Endothelial cell of umbilical vein (primary cell): ENCODE data around the gene MUC3A. TPM values are rescaled to one million over a fixed set of nuclear protein-coding genes. Genes with fewer than 3 reads are reported as not detected.

Source experiments
- BruUV-seq: library from RNA; stranded (reverse); fragments of 400-500 nt; replicated peaks from 2 replicates; lab custom pipeline; 2021; lab: Mats Ljungman, UMichigan
- CTCF ChIA-PET: fragments of 300-600, 350-600 bp; sonication (Branson Sonifier 250); formaldehyde crosslinking; loops from one replicate; lab custom pipeline; 2021; ENCODE audit warnings: antibody characterized with exemption, inconsistent platforms; lab: Charles Lee
- POLR2A ChIA-PET: fragments of 300-600, 350-600 bp; sonication (Branson Sonifier 250); formaldehyde crosslinking; loops from one replicate; lab custom pipeline; 2021; ENCODE audit warnings: antibody characterized with exemption, inconsistent platforms; lab: Charles Lee
- DNase-seq: peaks from one replicate; pipeline ENCODE4 v3.0.0-alpha.2; 2011; ENCODE audit warnings: low read depth, low spot score
- FAIRE-seq: peaks from 2 replicates; lab custom pipeline; 2011; peaks lifted over from hg19 to GRCh38; lab: Jason Lieb, UNC
- H2AFZ ChIP-seq: 2 replicates; pipeline ENCODE4 v1.6.0; 2012; ENCODE audit warnings: low read depth, low read length, control low read depth, inconsistent platforms
- H3K27ac ChIP-seq: 2 replicates; pipeline ENCODE4 v1.5.1; 2011; ENCODE audit warnings: low read depth, mild to moderate bottlenecking, control low read depth, low read length, moderate library complexity; ENCODE audit not compliant: insufficient read depth
- H3K27me3 ChIP-seq, 2 experiments: 2 replicates each; pipeline versions ENCODE4 v1.6.0 to v1.6.1; 2011; ENCODE audit warnings: low read length in 2 of 2, mixed read lengths in 1 of 2; ENCODE audit not compliant: control insufficient read depth in 2 of 2, insufficient read depth in 2 of 2
- H3K36me3 ChIP-seq, 2 experiments: 2 replicates in 1 of 2; 3 replicates in 1 of 2; pipeline ENCODE4 v1.5.1; 2011; ENCODE audit warnings: low read length in 2 of 2, mild to moderate bottlenecking in 1 of 2, moderate library complexity in 1 of 2; ENCODE audit not compliant: control insufficient read depth in 2 of 2, insufficient read depth in 2 of 2; ENCODE audit errors: extremely low read depth in 1 of 2
- H3K4me1 ChIP-seq: 3 replicates; pipeline ENCODE4 v1.5.1; 2011; ENCODE audit warnings: mild to moderate bottlenecking, low read length; ENCODE audit not compliant: control insufficient read depth, insufficient read depth; ENCODE audit errors: extremely low read depth
- H3K4me2 ChIP-seq: 2 replicates; pipeline ENCODE4 v1.6.1; 2011; ENCODE audit warnings: low read length, control low read depth, mixed read lengths; ENCODE audit not compliant: insufficient read depth
- H3K4me3 ChIP-seq, 3 experiments: fragments of 200-600 bp in 1 of 3; sonication (generic), shearing (Covaris generic) in 1 of 3; replicated peaks in 1 of 3; 2 replicates each; pipeline ENCODE4 v1.5.1; 2011 to 2016; ENCODE audit warnings: control low read depth in 3 of 3, low read length in 3 of 3, mild to moderate bottlenecking in 2 of 3, inconsistent platforms in 1 of 3, low read depth in 1 of 3, moderate library complexity in 1 of 3; ENCODE audit not compliant: insufficient read depth in 1 of 3
- H3K79me2 ChIP-seq: 2 replicates; pipeline ENCODE4 v1.6.0; 2012; ENCODE audit warnings: low read length, inconsistent platforms; ENCODE audit not compliant: control insufficient read depth, insufficient read depth
- H3K9ac ChIP-seq: replicated peaks from 2 replicates; pipeline ENCODE3; 2011; ENCODE audit warnings: low read length, control low read depth; ENCODE audit not compliant: insufficient read depth; ENCODE audit errors: extremely low read depth
- H3K9me1 ChIP-seq: replicated peaks from 3 replicates; pipeline ENCODE4 v1.6.0; 2011; ENCODE audit warnings: mild to moderate bottlenecking, low read length; ENCODE audit not compliant: control insufficient read depth, insufficient read depth; ENCODE audit errors: extremely low read depth
- H3K9me3 ChIP-seq: replicated peaks from 2 replicates; pipeline ENCODE4 v1.5.1; 2012; ENCODE audit warnings: low read length, inconsistent platforms; ENCODE audit not compliant: control insufficient read depth, insufficient read depth
- H4K20me1 ChIP-seq: replicated peaks from 2 replicates; pipeline ENCODE3; 2011; ENCODE audit warnings: mild to moderate bottlenecking, low read length; ENCODE audit not compliant: control insufficient read depth, insufficient read depth; ENCODE audit errors: extremely low read depth
- EZH2 ChIP-seq: IDR thresholded peaks from 2 replicates; pipeline ENCODE4 v1.6.1; 2012; ENCODE audit warnings: borderline replicate concordance, low read depth, mild to moderate bottlenecking, moderate library complexity, low read length, inconsistent platforms; ENCODE audit not compliant: severe bottlenecking
- FOS ChIP-seq: IDR thresholded peaks from 2 replicates; pipeline ENCODE4 v1.6.1; 2011; ENCODE audit warnings: mild to moderate bottlenecking, low read length, moderate library complexity, borderline replicate concordance; ENCODE audit not compliant: insufficient read depth
- GATA2 ChIP-seq: IDR thresholded peaks from 2 replicates; pipeline ENCODE4 v1.7.0; 2011; ENCODE audit warnings: low read depth, mild to moderate bottlenecking, moderate library complexity, mixed read lengths, low read length; ENCODE audit not compliant: insufficient read length, insufficient read depth
- JUN ChIP-seq: IDR thresholded peaks from 2 replicates; pipeline ENCODE4 v1.6.1; 2011; ENCODE audit warnings: borderline replicate concordance, low read depth; ENCODE audit not compliant: insufficient read length, insufficient read depth
- MYC ChIP-seq: IDR thresholded peaks from one replicate; pipeline ENCODE4 v1.6.1; 2011; ENCODE audit warnings: mild to moderate bottlenecking, low read depth, low read length
- POLR2A ChIP-seq: IDR thresholded peaks from 2 replicates; pipeline ENCODE4 v1.6.1; 2012; ENCODE audit warnings: low read depth, mild to moderate bottlenecking, control low read depth, low read length
- POLR2AphosphoS5 ChIP-seq: IDR thresholded peaks from 2 replicates; pipeline ENCODE4 v1.6.1; 2012; ENCODE audit warnings: low read depth, mild to moderate bottlenecking, control low read depth, low read length, moderate library complexity; ENCODE audit not compliant: insufficient read depth
- dilution Hi-C: fragments of 300-500 bp; cut with MboI; formaldehyde crosslinking; loops from one replicate; pipeline ENCODE4 v1.15.0; 2019; ENCODE audit warnings: low sequenced_read_pairs; ENCODE audit not compliant: extremely low pct_ligation_motif_present
- intact Hi-C: fragments of 100-400 bp; cut with micrococcal nuclease; formaldehyde crosslinking; loops from one replicate; pipeline ENCODE4 v1.10.0; 2022
- polyA plus RNA-seq, 4 experiments: library from polyadenylated mRNA; depleted of rRNA in 3 of 4; stranded (reverse) in 3 of 4; unstranded in 1 of 4; fragments of >200 nt; gene quantifications; 2 replicates each; pipeline versions ENCODE4 v1.2.1 to v1.2.3, GENCODE V29; 2011 to 2012; ENCODE audit warnings: missing spikeins in 1 of 4
- total RNA-seq: library from RNA; stranded (reverse); gene quantifications from 2 replicates; pipeline ENCODE4 v1.2.3, GENCODE V29; 2021
- TF ChIP-seq, protein P1 (sequence below), 2 donors: IDR thresholded peaks; 1 replicate in 1 of 2; 2 replicates in 1 of 2; pipeline ENCODE4 v1.5.1; 2011; ENCODE audit warnings: low read length in 2 of 2, mild to moderate bottlenecking in 2 of 2, moderate library complexity in 2 of 2, control low read depth in 1 of 2, inconsistent platforms in 1 of 2, low read depth in 1 of 2; ENCODE audit not compliant: insufficient read depth in 1 of 2; ENCODE audit errors: extremely low read depth in 1 of 2
- TF ChIP-seq, protein P2 (sequence below): IDR thresholded peaks from 2 replicates; pipeline ENCODE4 v1.6.1; 2011; ENCODE audit not compliant: insufficient read depth, insufficient read length

Gene MUC3A
- total and polyA plus RNA-seq, 2 donors (not counting 3 experiments of a cell fraction or from before 2014, with no cell fraction given): not detected

GRCh38 chr7:100911484-100911883, 37.9 kb upstream of the MUC3A start:
- TF ChIP-seq, protein P1, sequence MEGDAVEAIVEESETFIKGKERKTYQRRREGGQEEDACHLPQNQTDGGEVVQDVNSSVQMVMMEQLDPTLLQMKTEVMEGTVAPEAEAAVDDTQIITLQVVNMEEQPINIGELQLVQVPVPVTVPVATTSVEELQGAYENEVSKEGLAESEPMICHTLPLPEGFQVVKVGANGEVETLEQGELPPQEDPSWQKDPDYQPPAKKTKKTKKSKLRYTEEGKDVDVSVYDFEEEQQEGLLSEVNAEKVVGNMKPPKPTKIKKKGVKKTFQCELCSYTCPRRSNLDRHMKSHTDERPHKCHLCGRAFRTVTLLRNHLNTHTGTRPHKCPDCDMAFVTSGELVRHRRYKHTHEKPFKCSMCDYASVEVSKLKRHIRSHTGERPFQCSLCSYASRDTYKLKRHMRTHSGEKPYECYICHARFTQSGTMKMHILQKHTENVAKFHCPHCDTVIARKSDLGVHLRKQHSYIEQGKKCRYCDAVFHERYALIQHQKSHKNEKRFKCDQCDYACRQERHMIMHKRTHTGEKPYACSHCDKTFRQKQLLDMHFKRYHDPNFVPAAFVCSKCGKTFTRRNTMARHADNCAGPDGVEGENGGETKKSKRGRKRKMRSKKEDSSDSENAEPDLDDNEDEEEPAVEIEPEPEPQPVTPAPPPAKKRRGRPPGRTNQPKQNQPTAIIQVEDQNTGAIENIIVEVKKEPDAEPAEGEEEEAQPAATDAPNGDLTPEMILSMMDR (IDR thresholded peaks at IDR 0.05; ENCODE audit: extremely low read depth in 1 of 2, insufficient read depth in 1 of 2, low read depth in 1 of 2, low read length in 2 of 2): no peak
- TF ChIP-seq MYC (no peak), GATA2 (no peak), JUN (no peak), FOS (no peak), POLR2A (no peak), EZH2 (no peak), POLR2AphosphoS5 (no peak)
- TF ChIP-seq, protein P2, sequence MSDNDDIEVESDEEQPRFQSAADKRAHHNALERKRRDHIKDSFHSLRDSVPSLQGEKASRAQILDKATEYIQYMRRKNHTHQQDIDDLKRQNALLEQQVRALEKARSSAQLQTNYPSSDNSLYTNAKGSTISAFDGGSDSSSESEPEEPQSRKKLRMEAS: no peak

More at GRCh38 chr7:100911484-100911883, 37.9 kb upstream of the MUC3A start:
- no peak for FAIRE-seq
- H2AFZ ChIP-seq: no peak overlapping the region
- H3K9me3 ChIP-seq: no peaks in the 10 kb centered on the region
- H4K20me1 ChIP-seq: no peaks in the 10 kb centered on the region
- H3K27me3 ChIP-seq: no peaks in the 10 kb centered on the region
- no peaks in the 10 kb centered on the region for H3K36me3 ChIP-seq
- ChIA-PET CTCF (no interaction called here), POLR2A (no interaction called here)
- H3K9me1 ChIP-seq: no peaks in the 10 kb centered on the region
- no peak overlapping the region for H3K4me3 ChIP-seq
- no peak overlapping the region for H3K4me2 ChIP-seq
- no TSS peak for BruUV-seq
- intact Hi-C loops (no loop called here), dilution Hi-C loops (no loop called here)
- no peaks in the 10 kb centered on the region for H3K4me1 ChIP-seq
- H3K27ac ChIP-seq: no peak overlapping the region
- no peaks in the 10 kb centered on the region for H3K79me2 ChIP-seq
- no peak for DNase-seq
- no peak overlapping the region for H3K9ac ChIP-seq
